H1 (cell line): ENCODE measurements around the gene STK11IP. TPM values are rescaled to one million over a fixed set of nuclear protein-coding genes. Genes with fewer than 3 reads are reported as not detected.

ENCODE experiments used
- CHD7 ChIP-seq: fragments of 300-600 bp; sonication (generic); IDR thresholded peaks from 2 replicates; pipeline ENCODE4 v1.7.1; 2012; ENCODE audit warnings: low read length, moderate library complexity, mild to moderate bottlenecking, inconsistent platforms; ENCODE audit not compliant: insufficient replicate concordance
- polyA plus RNA-seq, 7 experiments: library from polyadenylated mRNA; depleted of rRNA in 3 of 7; stranded (reverse) in 5 of 7; unstranded in 2 of 7; fragments of >200 nt in 5 of 7; fragments of 200-250 nt in 2 of 7; gene quantifications; 1 replicate in 5 of 7; 2 replicates in 1 of 7; 4 replicates in 1 of 7; pipeline versions ENCODE4 v1.2.1 to v1.2.3, GENCODE V29; 2011 to 2013; ENCODE audit warnings: missing spikeins in 2 of 7, mixed read lengths in 2 of 7
- total RNA-seq: library from RNA; stranded (reverse); fragmentation: NEBNext Ultra II Directional; extraction: Animal tissue kit (Norgen Biotek cat#: 25700); gene quantifications from 2 replicates; pipeline ENCODE4 v1.2.1, GENCODE V29; 2021

The STK11IP gene
- total and polyA plus RNA-seq, 2 of the 8 experiments (the other 6 are each of a cell fraction or from before 2014, with no cell fraction given): 18.5 to 29.6 TPM

GRCh38 chr2:219571311-219572236 is 26.1 kb upstream of the STK11IP start, which contains the start of gene OBSL1 (continued):
- no peak for TF ChIP-seq CHD7
